Prostate gland (tissue), 2 donors: ENCODE results near the gene FAM181A.

Experiments used
- CTCF ChIP-seq, 4 experiments: fragments of 200-600 bp in 2 of 4; fragments of 450-650 bp in 2 of 4; sonication (generic) in 2 of 4; IDR thresholded peaks; 1 replicate in 3 of 4; 2 replicates in 1 of 4; pipeline ENCODE4 v1.5.1; 2016 to 2019; ENCODE audit warnings: antibody characterized with exemption in 4 of 4, mild to moderate bottlenecking in 2 of 4, moderate library complexity in 2 of 4
- POLR2A ChIP-seq: fragments of 450-650 bp; IDR thresholded peaks from one replicate; pipeline ENCODE4 v1.6.1; 2016; ENCODE audit warnings: antibody characterized with exemption, mild to moderate bottlenecking
- POLR2AphosphoS5 ChIP-seq: sonication (generic); formaldehyde crosslinking; IDR thresholded peaks from one replicate; pipeline ENCODE4 v1.6.1; 2017; ENCODE audit warnings: antibody characterized with exemption

GRCh38 chr14:93943052-93943451 lies 15.9 kb downstream of the FAM181A start:
- TF ChIP-seq CTCF (IDR thresholded peaks at IDR 0.05) (no peak), POLR2A (no peak), POLR2AphosphoS5 (no peak)
